Neutrophil (primary cell): Measurements from ENCODE around the gene EEF2K.
"Not testable (repeated sequence)": the region's sequence is repeated elsewhere in the genome, so short reads cannot be mapped to it uniquely, and the experiment has no call there.

Experiments used
- H3K27ac ChIP-seq: fragments of 200-600 bp; sonication (generic); 2 replicates; pipeline ENCODE4 v1.5.1; 2016; ENCODE audit warnings: mild to moderate bottlenecking, moderate library complexity
- H3K27me3 ChIP-seq: fragments of 200-600 bp; sonication (generic); 2 replicates; pipeline ENCODE4 v1.6.0; 2016; ENCODE audit warnings: mild to moderate bottlenecking
- H3K36me3 ChIP-seq: fragments of 200-600 bp; sonication (generic); 2 replicates; pipeline ENCODE4 v1.5.1; 2017
- H3K4me1 ChIP-seq, 2 experiments: fragments of 200-600 bp in 1 of 2; sonication (generic) in 1 of 2; 1 replicate in 1 of 2; 2 replicates in 1 of 2; pipeline versions ENCODE4 v1.5.1 to v1.6.1; 2013 to 2016; ENCODE audit warnings: low read depth in 1 of 2, low read length in 1 of 2, mild to moderate bottlenecking in 1 of 2, moderate library complexity in 1 of 2; ENCODE audit not compliant: control insufficient read depth in 1 of 2, insufficient read depth in 1 of 2
- H3K4me3 ChIP-seq, 2 experiments: fragments of 200-600 bp in 1 of 2; sonication (generic) in 1 of 2; 1 replicate in 1 of 2; 2 replicates in 1 of 2; pipeline ENCODE4 v1.5.1; 2013 to 2016; ENCODE audit warnings: low read depth in 1 of 2, low read length in 1 of 2, mild to moderate bottlenecking in 1 of 2, moderate library complexity in 1 of 2
- H3K9me3 ChIP-seq: fragments of 200-600 bp; sonication (generic); 2 replicates; pipeline ENCODE4 v1.5.1; 2016
- TF ChIP-seq, protein P1 (sequence below): fragments of 200-600 bp; sonication (generic); IDR thresholded peaks from 2 replicates; pipeline ENCODE4 v1.5.1; 2016; ENCODE audit warnings: antibody characterized with exemption

The EEF2K gene

DNA sequence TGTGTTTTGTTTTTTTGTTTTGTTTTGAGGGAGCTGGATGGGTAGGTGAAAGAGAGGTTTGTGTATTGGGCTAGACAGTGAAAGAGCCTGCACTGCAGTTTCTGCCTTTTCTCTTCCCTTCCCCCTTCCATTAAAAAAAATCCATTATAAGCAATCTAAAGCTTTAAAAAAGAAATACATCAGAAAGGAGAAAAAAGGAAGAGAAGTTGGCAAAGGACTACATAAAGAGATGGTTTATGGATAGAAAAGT, 10.7 kb upstream of the EEF2K start:
- TF ChIP-seq, protein P1, sequence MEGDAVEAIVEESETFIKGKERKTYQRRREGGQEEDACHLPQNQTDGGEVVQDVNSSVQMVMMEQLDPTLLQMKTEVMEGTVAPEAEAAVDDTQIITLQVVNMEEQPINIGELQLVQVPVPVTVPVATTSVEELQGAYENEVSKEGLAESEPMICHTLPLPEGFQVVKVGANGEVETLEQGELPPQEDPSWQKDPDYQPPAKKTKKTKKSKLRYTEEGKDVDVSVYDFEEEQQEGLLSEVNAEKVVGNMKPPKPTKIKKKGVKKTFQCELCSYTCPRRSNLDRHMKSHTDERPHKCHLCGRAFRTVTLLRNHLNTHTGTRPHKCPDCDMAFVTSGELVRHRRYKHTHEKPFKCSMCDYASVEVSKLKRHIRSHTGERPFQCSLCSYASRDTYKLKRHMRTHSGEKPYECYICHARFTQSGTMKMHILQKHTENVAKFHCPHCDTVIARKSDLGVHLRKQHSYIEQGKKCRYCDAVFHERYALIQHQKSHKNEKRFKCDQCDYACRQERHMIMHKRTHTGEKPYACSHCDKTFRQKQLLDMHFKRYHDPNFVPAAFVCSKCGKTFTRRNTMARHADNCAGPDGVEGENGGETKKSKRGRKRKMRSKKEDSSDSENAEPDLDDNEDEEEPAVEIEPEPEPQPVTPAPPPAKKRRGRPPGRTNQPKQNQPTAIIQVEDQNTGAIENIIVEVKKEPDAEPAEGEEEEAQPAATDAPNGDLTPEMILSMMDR, result no peak
- Histone ChIP-seq H3K27ac (peak overlapping the region; percentile 67), H3K4me3 (peak overlapping the region; percentile 66 to 72), H3K27me3 (no peaks in the 10 kb centered on the region), H3K9me3 (no peaks in the 10 kb centered on the region), H3K36me3 (no peaks in the 10 kb centered on the region), H3K4me1 (peaks cover 31% of the 10 kb centered on the region in 2 experiments)

DNA sequence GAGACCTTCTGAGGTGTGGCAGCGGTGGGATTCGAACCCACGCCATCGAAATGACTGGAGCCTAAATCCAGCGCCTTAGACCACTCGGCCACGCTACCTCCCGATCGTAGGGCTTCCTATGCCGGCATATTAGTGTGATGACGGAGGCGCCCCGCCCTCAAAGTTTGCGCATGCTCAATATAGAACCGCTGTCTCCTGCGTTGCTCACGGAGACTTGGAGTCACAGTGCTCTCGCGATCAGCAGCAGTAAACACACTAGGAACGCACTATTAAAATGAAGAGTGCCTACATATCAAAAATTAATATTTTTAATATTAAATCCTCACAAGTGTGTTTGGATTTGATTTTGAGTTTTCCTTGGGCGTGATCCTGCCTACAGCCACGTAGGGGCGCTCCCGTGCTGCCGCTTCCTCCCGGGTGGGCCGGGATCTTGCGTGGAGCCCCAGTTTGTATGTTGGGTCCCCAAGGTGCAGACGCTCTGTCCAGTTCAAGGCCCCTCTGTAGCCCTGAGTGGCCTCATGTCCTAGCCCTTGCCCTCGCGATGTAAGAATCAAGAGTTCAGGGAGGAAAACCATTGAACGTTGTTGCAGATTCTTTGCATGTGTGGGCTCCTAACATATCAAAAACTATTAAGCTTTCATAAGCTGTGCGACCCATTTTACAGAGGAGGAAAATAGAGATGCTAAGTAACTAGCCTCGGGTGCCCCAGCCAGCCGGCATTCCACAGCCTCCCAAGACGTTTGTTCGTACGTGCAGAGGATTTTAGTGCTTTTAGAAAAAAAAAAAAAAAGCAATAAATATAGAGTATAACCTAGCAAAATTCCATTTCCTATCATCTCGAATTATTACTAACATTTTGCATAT, 10.2 kb upstream of the EEF2K start:
- Histone ChIP-seq H3K4me1 (peaks cover 31% of the 10 kb centered on the region in 2 experiments), H3K27ac (peak overlapping the region; percentile 67), H3K27me3 (no peaks in the 10 kb centered on the region), H3K4me3 (peak overlapping the region; percentile 66 to 72), H3K9me3 (no peaks in the 10 kb centered on the region), H3K36me3 (no peaks in the 10 kb centered on the region)
- TF ChIP-seq, protein P1, result peak; percentile 78

DNA sequence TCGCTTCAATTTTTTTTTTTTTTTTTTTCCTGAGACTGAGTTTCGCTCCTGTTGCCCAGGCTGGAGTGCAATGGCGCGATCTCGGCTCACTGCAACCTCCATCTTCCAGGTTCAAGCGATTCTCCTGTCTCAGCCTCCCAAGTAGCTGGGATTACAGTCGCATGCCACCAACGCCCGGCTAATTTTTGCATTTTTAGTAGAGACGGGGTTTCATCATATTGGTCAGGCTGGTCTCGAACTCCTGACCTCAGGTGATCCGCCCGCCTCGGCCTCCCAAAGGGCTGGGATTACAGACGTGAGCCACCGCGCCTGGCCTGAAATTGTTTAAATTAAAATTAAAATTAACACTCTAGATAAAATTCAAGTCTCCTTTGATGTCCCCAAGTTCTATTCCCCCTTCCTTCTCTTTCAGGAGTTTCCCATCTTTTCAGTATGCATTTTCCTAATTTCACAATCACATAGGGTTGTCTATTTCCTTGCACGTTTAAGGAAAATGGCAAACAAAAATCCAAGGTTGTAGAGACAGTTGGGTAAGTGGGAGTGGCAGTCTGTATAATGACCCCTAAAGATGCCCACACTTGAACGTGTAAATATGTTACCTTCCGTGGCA, 9.4 kb upstream of the EEF2K start:
- peaks cover 28% of the 10 kb centered on the region in 2 experiments for H3K4me1 ChIP-seq
- peak overlapping the region; percentile 66 to 72 for H3K4me3 ChIP-seq
- H3K27ac ChIP-seq, H3K36me3 ChIP-seq, H3K27me3 ChIP-seq, H3K9me3 ChIP-seq: not testable (repeated sequence)

DNA sequence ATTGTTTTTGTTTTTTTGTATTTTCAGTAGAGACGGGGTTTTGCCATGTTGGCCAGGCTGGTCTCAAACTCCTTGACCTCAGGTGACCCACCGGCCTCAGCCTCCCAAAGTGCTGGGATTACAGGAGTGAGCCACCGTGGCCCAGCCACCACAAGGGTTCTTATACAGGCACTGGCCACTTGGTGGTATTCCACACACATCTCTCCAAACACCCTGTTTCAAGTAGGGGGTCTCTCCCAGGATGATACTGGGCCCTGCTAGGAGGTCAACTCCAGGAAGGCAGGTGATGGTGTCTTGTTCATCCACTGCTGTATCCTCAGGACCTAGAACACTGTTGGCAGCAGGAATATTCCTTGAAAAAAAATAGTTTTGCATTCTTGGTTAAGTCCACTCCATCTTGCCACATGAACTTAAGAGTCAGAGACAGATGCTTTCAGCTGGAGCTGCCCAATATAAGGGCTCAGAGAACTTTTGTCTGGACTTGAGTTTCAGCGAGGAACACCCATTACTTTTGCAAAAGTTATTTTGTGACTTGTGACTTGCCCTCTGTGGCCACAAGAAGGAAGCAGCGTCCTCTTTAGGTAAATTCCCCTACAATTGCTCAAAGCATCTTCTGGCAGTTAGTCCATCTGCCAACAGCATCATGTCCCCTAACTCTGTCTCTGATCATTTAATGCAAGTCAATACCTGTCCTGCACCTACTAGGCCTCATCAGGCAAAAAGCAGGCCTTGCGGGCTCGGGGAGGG, 7.4 kb upstream of the EEF2K start:
- Histone ChIP-seq H3K27me3 (no peaks in the 10 kb centered on the region), H3K4me3 (no peak overlapping the region), H3K4me1 (peaks cover 17 to 19% of the 10 kb centered on the region in 2 experiments), H3K27ac (no peak overlapping the region), H3K9me3 (no peaks in the 10 kb centered on the region), H3K36me3 (no peaks in the 10 kb centered on the region)
- TF ChIP-seq, protein P1, result no peak

DNA sequence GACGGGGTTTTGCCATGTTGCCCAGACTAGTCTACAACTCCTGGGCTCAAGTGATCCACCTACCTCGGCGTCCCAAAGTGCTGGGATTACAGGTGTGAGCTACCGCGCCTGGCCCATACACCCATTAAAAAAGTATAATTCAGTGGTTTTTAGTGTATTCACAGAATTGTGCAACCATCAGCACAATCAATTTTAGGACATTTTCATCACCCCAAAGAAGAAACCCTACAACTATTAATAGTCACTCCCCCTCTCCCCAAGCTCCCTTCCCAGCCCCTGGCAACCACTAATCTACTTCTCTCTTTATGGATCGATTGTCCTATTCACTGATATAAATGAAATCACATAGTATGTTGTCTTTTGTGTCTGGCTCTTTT, 3.8 kb upstream of the EEF2K start:
- Histone ChIP-seq H3K27me3 (no peaks in the 10 kb centered on the region), H3K4me3 (no peak overlapping the region), H3K27ac (no peak overlapping the region), H3K36me3 (no peaks in the 10 kb centered on the region), H3K9me3 (no peaks in the 10 kb centered on the region), H3K4me1 (peaks cover 11 to 13% of the 10 kb centered on the region in 2 experiments)
- TF ChIP-seq, protein P1, result no peak

DNA sequence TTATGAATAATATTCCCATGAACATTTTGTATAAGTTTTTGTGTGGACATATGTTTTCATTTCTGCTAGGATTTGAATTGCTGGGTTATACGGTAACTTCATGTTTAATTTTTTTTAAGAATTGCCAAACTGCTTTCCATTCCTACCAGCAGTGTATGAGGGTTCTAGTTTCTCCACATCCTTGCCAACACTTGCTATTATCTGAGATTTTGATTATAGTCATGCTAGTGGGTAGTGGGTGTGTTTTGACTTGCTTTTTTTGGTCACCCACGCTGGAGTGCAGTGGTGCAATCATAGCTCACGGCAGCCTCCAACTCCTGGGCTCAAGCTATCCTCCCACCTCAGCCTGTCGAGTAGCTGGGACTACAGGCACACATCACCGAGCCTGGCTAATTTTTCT, 3.0 kb upstream of the EEF2K start:
- TF ChIP-seq, protein P1, result no peak
- H3K36me3 ChIP-seq, result no peaks in the 10 kb centered on the region
- H3K27ac ChIP-seq, result no peak overlapping the region
- H3K9me3 ChIP-seq, result no peaks in the 10 kb centered on the region
- no peaks in the 10 kb centered on the region for H3K27me3 ChIP-seq
- H3K4me3 ChIP-seq, result no peak overlapping the region
- H3K4me1 ChIP-seq, result peaks cover 15 to 18% of the 10 kb centered on the region in 2 experiments
